Measurements from ENCODE around the gene MEIKIN. TPM values are rescaled to one million over a fixed set of nuclear protein-coding genes. Genes with fewer than 3 reads are reported as not detected.

MEIKIN gene
- total RNA-seq, 1 experiment from 2014 or later = not detected

DNA sequence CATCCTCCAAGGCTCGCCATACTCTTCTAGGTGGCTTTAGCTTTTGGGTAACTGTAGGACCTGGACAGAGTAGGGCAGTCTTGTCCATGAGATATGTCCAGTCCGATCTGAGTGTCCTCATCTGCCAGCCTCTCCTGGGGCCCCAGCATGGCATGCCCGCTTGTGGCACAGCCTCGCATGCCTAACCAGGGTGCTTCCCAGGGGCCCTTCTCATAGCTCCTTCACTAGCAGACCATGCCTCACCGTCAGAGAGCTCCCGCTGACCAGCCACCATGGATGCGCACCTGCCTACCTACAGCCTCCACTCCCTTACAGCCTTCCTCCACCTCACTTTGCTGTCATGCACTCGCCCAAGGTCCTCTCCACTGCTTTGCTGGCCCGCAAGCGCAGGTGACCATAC is 88.1 kb downstream of the MEIKIN start:
- no peak overlapping the region for H2BK120ac ChIP-seq (ENCODE audit: low read depth, low read length, poor library complexity, severe bottlenecking)
- no peak overlapping the region for H3K4ac ChIP-seq (ENCODE audit: low read depth, low read length)
- no peak overlapping the region for H3K56ac ChIP-seq (ENCODE audit: insufficient read length, low read depth, low read length)
- H3K4me1 ChIP-seq (ENCODE audit: insufficient read depth, low read length) = no peaks in the 10 kb centered on the region
- 0 out of 7 replicates have a peak overlapping the region, but pooled peaks of 1 of the 3 experiments have one; percentile 31 for H3K27ac Mint-ChIP-seq
- no peak overlapping the region for H3K18ac ChIP-seq (ENCODE audit: insufficient read length, low read depth, low read length)
- H3K4me1 Mint-ChIP-seq = no peaks in the 10 kb centered on the region
- no peaks in the 10 kb centered on the region for H3K27me3 Mint-ChIP-seq (ENCODE audit: low read depth)
- H3K4me3 Mint-ChIP-seq = no peak overlapping the region
- H2BK12ac ChIP-seq (ENCODE audit: insufficient read length, low read depth, low read length) = no peak overlapping the region
- H3K4me2 ChIP-seq (ENCODE audit: insufficient read depth, insufficient read length, low read length) = no peak overlapping the region
- H2AFZ ChIP-seq (ENCODE audit: low read length) = no peak overlapping the region
- no peak overlapping the region for H3K27ac ChIP-seq (ENCODE audit: insufficient read length, low read depth, low read length)
- no peak overlapping the region for H3K23ac ChIP-seq (ENCODE audit: insufficient read length, low read depth, low read length)
- H4K8ac ChIP-seq (replicated peaks; ENCODE audit: insufficient read length, low read depth, low read length) = no peak overlapping the region
- no peak overlapping the region for H4K5ac ChIP-seq (ENCODE audit: insufficient read length, low read depth, low read length)
- no peak for DNase-seq
- H3K14ac ChIP-seq (ENCODE audit: insufficient read depth, low read length) = no peak overlapping the region
- H3K23me2 ChIP-seq (ENCODE audit: insufficient read length, low read depth, low read length, poor library complexity, severe bottlenecking) = no peaks in the 10 kb centered on the region
- TF ChIP-seq, protein P1, sequence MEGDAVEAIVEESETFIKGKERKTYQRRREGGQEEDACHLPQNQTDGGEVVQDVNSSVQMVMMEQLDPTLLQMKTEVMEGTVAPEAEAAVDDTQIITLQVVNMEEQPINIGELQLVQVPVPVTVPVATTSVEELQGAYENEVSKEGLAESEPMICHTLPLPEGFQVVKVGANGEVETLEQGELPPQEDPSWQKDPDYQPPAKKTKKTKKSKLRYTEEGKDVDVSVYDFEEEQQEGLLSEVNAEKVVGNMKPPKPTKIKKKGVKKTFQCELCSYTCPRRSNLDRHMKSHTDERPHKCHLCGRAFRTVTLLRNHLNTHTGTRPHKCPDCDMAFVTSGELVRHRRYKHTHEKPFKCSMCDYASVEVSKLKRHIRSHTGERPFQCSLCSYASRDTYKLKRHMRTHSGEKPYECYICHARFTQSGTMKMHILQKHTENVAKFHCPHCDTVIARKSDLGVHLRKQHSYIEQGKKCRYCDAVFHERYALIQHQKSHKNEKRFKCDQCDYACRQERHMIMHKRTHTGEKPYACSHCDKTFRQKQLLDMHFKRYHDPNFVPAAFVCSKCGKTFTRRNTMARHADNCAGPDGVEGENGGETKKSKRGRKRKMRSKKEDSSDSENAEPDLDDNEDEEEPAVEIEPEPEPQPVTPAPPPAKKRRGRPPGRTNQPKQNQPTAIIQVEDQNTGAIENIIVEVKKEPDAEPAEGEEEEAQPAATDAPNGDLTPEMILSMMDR (conservative IDR thresholded peaks at IDR 0.05) = no peak
- WGBS (ENCODE audit: extremely low coverage, insufficient read length, low lambda C conversion rate) = no CpG with 5 or more reads among the region's 10 CpGs
- H2AK5ac ChIP-seq (ENCODE audit: insufficient read length, low read length) = no peak overlapping the region
- no peaks in the 10 kb centered on the region for H3K27me3 ChIP-seq (ENCODE audit: insufficient read depth, low read length)
- no peaks in the 10 kb centered on the region for H4K20me1 ChIP-seq (ENCODE audit: control insufficient read depth, insufficient read depth, insufficient read length)
- H3K36me3 Mint-ChIP-seq (ENCODE audit: insufficient read depth in 1 of 3, low read depth in 3 of 3) = no peaks in the 10 kb centered on the region
- H3K9me3 ChIP-seq (ENCODE audit: control insufficient read depth, low read depth, low read length) = no peaks in the 10 kb centered on the region
- H3K9ac ChIP-seq (ENCODE audit: extremely low read depth, insufficient read length, low read length) = no peak overlapping the region
- H3T11ph ChIP-seq (ENCODE audit: low read length) = no peak overlapping the region
- H3K79me2 ChIP-seq (ENCODE audit: insufficient read depth, low read length) = no peaks in the 10 kb centered on the region
- no peak overlapping the region for H2BK5ac ChIP-seq (ENCODE audit: insufficient read length, low read length)
- H4K91ac ChIP-seq (ENCODE audit: insufficient read length, low read depth, low read length) = no peak overlapping the region
- no peaks in the 10 kb centered on the region for H3K79me1 ChIP-seq (ENCODE audit: insufficient read depth, low read depth, low read length, poor library complexity, severe bottlenecking)
- H2BK15ac ChIP-seq (ENCODE audit: low read depth, low read length) = no peak overlapping the region
- peaks cover 0 to 3% of the 10 kb centered on the region in 2 experiments; a peak in 3 of 5 replicates for H3K9me3 Mint-ChIP-seq
- no peak overlapping the region for H2BK20ac ChIP-seq (ENCODE audit: low read depth, low read length, poor library complexity, severe bottlenecking)

Data from H9 (cell line).